Gastrocnemius medialis (tissue), 4 donors: Measurements from ENCODE around the gene MAPKAP1. TPM values are rescaled to one million over a fixed set of nuclear protein-coding genes. Genes with fewer than 3 reads are reported as not detected.
"Not testable (repeated sequence)": the region's sequence is repeated elsewhere in the genome, so short reads cannot be mapped to it uniquely, and the experiment has no call there.

ENCODE experiments used
- ATAC-seq, 2 donors: fragments of 150-250 bp; one replicate each; pipeline ENCODE4 v1.9.1; 2016
- DNase-seq, 2 donors: peaks; one replicate each; pipeline ENCODE4 v3.0.0-alpha.2; 2019
- H3K27ac ChIP-seq, 4 donors: fragments of 200-600 bp; sonication (generic); 1 replicate in 1 of 4; 2 replicates in 3 of 4; pipeline ENCODE4 v1.5.1; 2016 to 2018; ENCODE audit warnings: mild to moderate bottlenecking in 2 of 4, moderate library complexity in 1 of 4
- H3K27me3 ChIP-seq, 3 donors: fragments of 200-600 bp; sonication (generic) in 2 of 3; 1 replicate in 1 of 3; 2 replicates in 2 of 3; pipeline versions ENCODE4 v1.5.1 to v1.6.0; 2016 to 2019; ENCODE audit warnings: mild to moderate bottlenecking in 1 of 3, moderate library complexity in 1 of 3
- H3K36me3 ChIP-seq, 2 donors: fragments of 200-600 bp; sonication (generic) in 1 of 2; one replicate each; pipeline ENCODE4 v1.5.1; 2017 to 2018
- H3K4me1 ChIP-seq, 2 donors: fragments of 200-600 bp; sonication (generic) in 1 of 2; one replicate each; pipeline ENCODE4 v1.5.1; 2016 to 2017; ENCODE audit warnings: mild to moderate bottlenecking in 2 of 2
- H3K4me3 ChIP-seq, 4 donors: fragments of 200-600 bp; sonication (generic) in 3 of 4; 1 replicate in 1 of 4; 2 replicates in 3 of 4; pipeline ENCODE4 v1.5.1; 2016 to 2019; ENCODE audit warnings: mild to moderate bottlenecking in 2 of 4
- H3K9me3 ChIP-seq, 3 donors: fragments of 200-600 bp; sonication (generic) in 2 of 3; 1 replicate in 1 of 3; 2 replicates in 2 of 3; pipeline ENCODE4 v1.5.1; 2016 to 2019
- CTCF ChIP-seq, 5 experiments: fragments of 450-650 bp in 3 of 5; fragments of 200-600 bp in 2 of 5; sonication (generic) in 2 of 5; IDR thresholded peaks in 4 of 5; conservative IDR thresholded peaks in 1 of 5; 1 replicate in 4 of 5; 2 replicates in 1 of 5; pipeline ENCODE4 v1.5.1; 2016 to 2019; ENCODE audit warnings: antibody characterized with exemption in 5 of 5, mild to moderate bottlenecking in 3 of 5, moderate library complexity in 3 of 5
- POLR2A ChIP-seq, 2 donors: fragments of 450-650 bp; IDR thresholded peaks; one replicate each; pipeline ENCODE4 v1.6.1; 2017; ENCODE audit warnings: antibody characterized with exemption in 2 of 2, mild to moderate bottlenecking in 2 of 2, moderate library complexity in 2 of 2
- in situ Hi-C, 4 donors: fragments of 200-750 bp; cut with MboI; loops; one replicate each; pipeline versions ENCODE4 v1.15.0 to v1.8.0; 2017; ENCODE audit warnings: low sequenced_read_pairs in 4 of 4
- intact Hi-C: fragments of 100-400 bp; cut with DNase I; formaldehyde crosslinking; loops from one replicate; pipeline ENCODE4 v1.15.1; 2023; ENCODE audit warnings: low total_unique reads
- total RNA-seq, 4 donors: library from RNA; depleted of rRNA; stranded (reverse); fragments of >200 nt; gene quantifications; one replicate each; pipeline versions ENCODE4 v1.1.0 to v1.2.3, GENCODE V29; 2016

MAPKAP1 gene
- total RNA-seq, 4 donors from 2014 or later, result 58.2 to 123 (median 104) TPM

- peaks cover 17 to 25% (median 24%) of the 10 kb centered on the region in 3 donors for H3K27me3 ChIP-seq
- TF ChIP-seq POLR2A (IDR thresholded peaks at IDR 0.05) (no peak), CTCF (IDR thresholded peaks at IDR 0.05 in 4 of 5, conservative IDR thresholded peaks at IDR 0.05 in 1 of 5) (no peak)
- intact Hi-C loops, result loop anchor here (10.0 kb wide), 2 partner anchors 228 to 1088 kb away; no protein-coding TSS in a partner anchor
- in situ Hi-C loops, result loop anchor here (10.0 to 25.0 kb wide), 3 partner anchors 231 to 1081 kb away; no protein-coding TSS in a partner anchor
- H3K9me3 ChIP-seq, result no peaks in the 10 kb centered on the region
- no peak for ATAC-seq
- DNase-seq, result no peak
- peaks cover 3 to 8% of the 10 kb centered on the region in 2 donors for H3K4me1 ChIP-seq
- no peaks in the 10 kb centered on the region for H3K36me3 ChIP-seq
- H3K27ac ChIP-seq, result no peak overlapping the region
- H3K4me3 ChIP-seq, result no peak overlapping the region
Measured at GRCh38 chr9:125406810-125407087, 300.3 kb downstream of the MAPKAP1 start.

GRCh38 chr9:125405938-125406809, 300.8 kb downstream of the MAPKAP1 start:
- Histone ChIP-seq H3K36me3 (no peaks in the 10 kb centered on the region), H3K4me3 (no peak overlapping the region), H3K4me1 (peaks cover 3 to 8% of the 10 kb centered on the region in 2 donors), H3K27ac (no peak overlapping the region), H3K9me3 (no peaks in the 10 kb centered on the region), H3K27me3 (peaks cover 17 to 25% (median 24%) of the 10 kb centered on the region in 3 donors)
- TF ChIP-seq POLR2A (IDR thresholded peaks at IDR 0.05), result no peak
- ATAC-seq (no peak), DNase-seq (no peak)
- intact Hi-C loops (loop anchor here (10.0 kb wide), 2 partner anchors 229 to 1089 kb away; no protein-coding TSS in a partner anchor), in situ Hi-C loops (loop anchor here (10.0 to 25.0 kb wide), 3 partner anchors 231 to 1081 kb away; no protein-coding TSS in a partner anchor)

GRCh38 chr9:125404733-125405132, 302.3 kb downstream of the MAPKAP1 start:
- ATAC-seq (no peak), DNase-seq (no peak)
- Histone ChIP-seq H3K9me3 (no peaks in the 10 kb centered on the region), H3K4me1 (peaks cover 3 to 8% of the 10 kb centered on the region in 2 donors), H3K36me3 (no peaks in the 10 kb centered on the region), H3K27ac (no peak overlapping the region), H3K27me3 (peaks cover 13 to 19% (median 18%) of the 10 kb centered on the region in 3 donors), H3K4me3 (no peak overlapping the region)
- intact Hi-C loops, result loop anchor here (10.0 kb wide), 2 partner anchors 230 to 1090 kb away; no protein-coding TSS in a partner anchor
- TF ChIP-seq POLR2A (IDR thresholded peaks at IDR 0.05) (no peak), CTCF (IDR thresholded peaks at IDR 0.05 in 4 of 5, conservative IDR thresholded peaks at IDR 0.05 in 1 of 5) (no peak)
- in situ Hi-C loops, result loop anchor here (10.0 to 25.0 kb wide), 3 partner anchors 233 to 1083 kb away; no protein-coding TSS in a partner anchor

- intact Hi-C loops, result loop anchor here (10.0 kb wide), 2 partner anchors 234 to 1094 kb away; no protein-coding TSS in a partner anchor
- DNase-seq, result no peak
- no peak overlapping the region for H3K4me3 ChIP-seq
- no peak overlapping the region for H3K27ac ChIP-seq
- ATAC-seq, result no peak
- no peaks in the 10 kb centered on the region for H3K36me3 ChIP-seq
- in situ Hi-C loops, result loop anchor here (10.0 to 25.0 kb wide), 3 partner anchors 236 to 1086 kb away; no protein-coding TSS in a partner anchor
- no peaks in the 10 kb centered on the region for H3K4me1 ChIP-seq
- no peaks in the 10 kb centered on the region for H3K9me3 ChIP-seq
- no peaks in the 10 kb centered on the region for H3K27me3 ChIP-seq
- TF ChIP-seq CTCF (IDR thresholded peaks at IDR 0.05 in 4 of 5, conservative IDR thresholded peaks at IDR 0.05 in 1 of 5), result no peak
- TF ChIP-seq POLR2A (IDR thresholded peaks at IDR 0.05), result no peak
Measured at GRCh38 chr9:125400725-125401716, 306.0 kb downstream of the MAPKAP1 start.

- in situ Hi-C loops (loop anchor here (10.0 to 25.0 kb wide), 3 partner anchors 237 to 1087 kb away; no protein-coding TSS in a partner anchor), intact Hi-C loops (loop anchor here (10.0 kb wide), 2 partner anchors 235 to 1095 kb away; no protein-coding TSS in a partner anchor)
- H3K36me3 ChIP-seq, DNase-seq, H3K4me1 ChIP-seq, H3K4me3 ChIP-seq, H3K27me3 ChIP-seq, H3K9me3 ChIP-seq, H3K27ac ChIP-seq, ATAC-seq: not testable (repeated sequence)
Measured at GRCh38 chr9:125400232-125400631, 306.8 kb downstream of the MAPKAP1 start.
